Body of pancreas (tissue), 4 donors: ENCODE measurements around the gene ALG14.
"Not testable (repeated sequence)": the region's sequence is repeated elsewhere in the genome, so short reads cannot be mapped to it uniquely, and the experiment has no call there.

Experiments
- POLR2A ChIP-seq, 3 donors: fragments of 450-650 bp; IDR thresholded peaks; one replicate each; pipeline ENCODE4 v1.6.1; 2016; ENCODE audit warnings: antibody characterized with exemption in 3 of 3, mild to moderate bottlenecking in 2 of 3
- TF ChIP-seq, protein P1 (sequence below), 7 experiments: fragments of 450-650 bp in 4 of 7; fragments of 200-600 bp in 3 of 7; sonication (generic) in 3 of 7; IDR thresholded peaks; one replicate each; pipeline ENCODE4 v1.5.1; 2016 to 2019; ENCODE audit warnings: antibody characterized with exemption in 7 of 7

DNA sequence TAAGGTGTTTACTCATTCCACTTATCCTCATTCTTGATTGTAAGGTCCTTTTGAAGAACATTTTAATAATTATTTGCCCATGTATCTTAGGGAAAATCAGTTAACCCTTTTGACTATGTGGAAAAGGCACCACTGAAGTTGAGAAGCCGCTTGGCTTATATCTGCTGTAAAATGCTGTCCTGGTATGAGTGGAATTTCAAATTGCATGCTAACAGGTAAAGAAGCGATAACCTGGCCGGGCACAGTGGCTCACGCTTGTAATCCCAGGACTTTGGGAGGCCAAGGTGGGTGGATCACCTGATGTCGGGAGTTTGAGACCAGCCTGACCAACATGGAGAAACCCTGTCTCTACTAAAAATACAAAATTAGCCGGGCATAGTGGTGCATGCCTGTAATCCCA lies 53.3 kb downstream of the ALG14 start:
- TF ChIP-seq POLR2A (IDR thresholded peaks at IDR 0.05) = not testable (repeated sequence)
- TF ChIP-seq, protein P1, sequence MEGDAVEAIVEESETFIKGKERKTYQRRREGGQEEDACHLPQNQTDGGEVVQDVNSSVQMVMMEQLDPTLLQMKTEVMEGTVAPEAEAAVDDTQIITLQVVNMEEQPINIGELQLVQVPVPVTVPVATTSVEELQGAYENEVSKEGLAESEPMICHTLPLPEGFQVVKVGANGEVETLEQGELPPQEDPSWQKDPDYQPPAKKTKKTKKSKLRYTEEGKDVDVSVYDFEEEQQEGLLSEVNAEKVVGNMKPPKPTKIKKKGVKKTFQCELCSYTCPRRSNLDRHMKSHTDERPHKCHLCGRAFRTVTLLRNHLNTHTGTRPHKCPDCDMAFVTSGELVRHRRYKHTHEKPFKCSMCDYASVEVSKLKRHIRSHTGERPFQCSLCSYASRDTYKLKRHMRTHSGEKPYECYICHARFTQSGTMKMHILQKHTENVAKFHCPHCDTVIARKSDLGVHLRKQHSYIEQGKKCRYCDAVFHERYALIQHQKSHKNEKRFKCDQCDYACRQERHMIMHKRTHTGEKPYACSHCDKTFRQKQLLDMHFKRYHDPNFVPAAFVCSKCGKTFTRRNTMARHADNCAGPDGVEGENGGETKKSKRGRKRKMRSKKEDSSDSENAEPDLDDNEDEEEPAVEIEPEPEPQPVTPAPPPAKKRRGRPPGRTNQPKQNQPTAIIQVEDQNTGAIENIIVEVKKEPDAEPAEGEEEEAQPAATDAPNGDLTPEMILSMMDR (IDR thresholded peaks at IDR 0.05) = not testable (repeated sequence)
